ENCODE data around the gene CFAP77. TPM values are rescaled to one million over a fixed set of nuclear protein-coding genes. Genes with fewer than 3 reads are reported as not detected.

Gene CFAP77
- polyA plus RNA-seq, 1 donor from 2014 or later: not detected

DNA sequence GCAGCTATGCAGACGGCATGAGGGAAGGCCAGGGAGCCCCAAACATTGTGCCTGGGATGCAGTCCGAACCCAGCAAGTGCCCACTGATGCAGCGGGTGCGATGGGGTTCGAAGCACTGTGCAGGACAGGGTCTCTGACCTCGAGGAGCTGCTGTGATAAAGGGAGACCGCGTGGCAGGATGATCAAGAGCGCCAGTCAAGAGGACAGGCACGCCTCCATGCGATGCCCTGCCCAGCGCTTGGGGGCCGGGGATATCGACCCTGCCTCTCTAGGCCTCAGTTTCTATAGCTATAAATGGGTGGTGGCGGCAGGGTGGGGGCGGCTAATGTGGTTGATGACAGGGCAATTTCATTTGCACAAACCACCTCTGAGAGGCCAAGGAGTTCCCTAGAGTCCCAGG is 87.7 kb downstream of the CFAP77 start:
- Histone ChIP-seq H3K79me2 (replicated peaks; ENCODE audit: insufficient read depth, low read length) (no peaks in the 10 kb centered on the region), H3K9me2 (ENCODE audit: insufficient read depth, low read length) (no peaks in the 10 kb centered on the region), H3K36me3 (ENCODE audit: insufficient read depth, low read length) (no peaks in the 10 kb centered on the region), H3K9me3 (ENCODE audit: low read length) (peaks cover 11% of the 10 kb centered on the region), H3K27ac (ENCODE audit: low read length) (no peak overlapping the region), H4K20me1 (ENCODE audit: insufficient read depth) (no peaks in the 10 kb centered on the region), H3F3A (ENCODE audit: insufficient read depth, low read length, poor library complexity, severe bottlenecking) (no peaks in the 10 kb centered on the region), H3K27me3 (ENCODE audit: insufficient read depth, low read depth, low read length) (no peaks in the 10 kb centered on the region), H3K4me3 (ENCODE audit: low read length) (no peak overlapping the region), H3K4me2 (ENCODE audit: low read length) (no peak overlapping the region), H2AFZ (ENCODE audit: low read depth, low read length) (no peak overlapping the region), H3K9ac (ENCODE audit: low read length) (no peak overlapping the region)
- no peak for TF ChIP-seq EZH2 (IDR thresholded peaks at IDR 0.05; ENCODE audit: borderline replicate concordance, insufficient read depth, low read length, poor library complexity, severe bottlenecking)
- TF ChIP-seq, protein P1, sequence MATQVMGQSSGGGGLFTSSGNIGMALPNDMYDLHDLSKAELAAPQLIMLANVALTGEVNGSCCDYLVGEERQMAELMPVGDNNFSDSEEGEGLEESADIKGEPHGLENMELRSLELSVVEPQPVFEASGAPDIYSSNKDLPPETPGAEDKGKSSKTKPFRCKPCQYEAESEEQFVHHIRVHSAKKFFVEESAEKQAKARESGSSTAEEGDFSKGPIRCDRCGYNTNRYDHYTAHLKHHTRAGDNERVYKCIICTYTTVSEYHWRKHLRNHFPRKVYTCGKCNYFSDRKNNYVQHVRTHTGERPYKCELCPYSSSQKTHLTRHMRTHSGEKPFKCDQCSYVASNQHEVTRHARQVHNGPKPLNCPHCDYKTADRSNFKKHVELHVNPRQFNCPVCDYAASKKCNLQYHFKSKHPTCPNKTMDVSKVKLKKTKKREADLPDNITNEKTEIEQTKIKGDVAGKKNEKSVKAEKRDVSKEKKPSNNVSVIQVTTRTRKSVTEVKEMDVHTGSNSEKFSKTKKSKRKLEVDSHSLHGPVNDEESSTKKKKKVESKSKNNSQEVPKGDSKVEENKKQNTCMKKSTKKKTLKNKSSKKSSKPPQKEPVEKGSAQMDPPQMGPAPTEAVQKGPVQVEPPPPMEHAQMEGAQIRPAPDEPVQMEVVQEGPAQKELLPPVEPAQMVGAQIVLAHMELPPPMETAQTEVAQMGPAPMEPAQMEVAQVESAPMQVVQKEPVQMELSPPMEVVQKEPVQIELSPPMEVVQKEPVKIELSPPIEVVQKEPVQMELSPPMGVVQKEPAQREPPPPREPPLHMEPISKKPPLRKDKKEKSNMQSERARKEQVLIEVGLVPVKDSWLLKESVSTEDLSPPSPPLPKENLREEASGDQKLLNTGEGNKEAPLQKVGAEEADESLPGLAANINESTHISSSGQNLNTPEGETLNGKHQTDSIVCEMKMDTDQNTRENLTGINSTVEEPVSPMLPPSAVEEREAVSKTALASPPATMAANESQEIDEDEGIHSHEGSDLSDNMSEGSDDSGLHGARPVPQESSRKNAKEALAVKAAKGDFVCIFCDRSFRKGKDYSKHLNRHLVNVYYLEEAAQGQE (IDR thresholded peaks at IDR 0.05; ENCODE audit: borderline replicate concordance): no peak
- no peak for TF ChIP-seq EP300 (conservative IDR thresholded peaks at IDR 0.05; ENCODE audit: poor library complexity, severe bottlenecking)
- no peak for TF ChIP-seq TAF1 (IDR thresholded peaks at IDR 0.05; ENCODE audit: low read depth)
- TF ChIP-seq POLR2AphosphoS5 (IDR thresholded peaks at IDR 0.05): no peak

DNA sequence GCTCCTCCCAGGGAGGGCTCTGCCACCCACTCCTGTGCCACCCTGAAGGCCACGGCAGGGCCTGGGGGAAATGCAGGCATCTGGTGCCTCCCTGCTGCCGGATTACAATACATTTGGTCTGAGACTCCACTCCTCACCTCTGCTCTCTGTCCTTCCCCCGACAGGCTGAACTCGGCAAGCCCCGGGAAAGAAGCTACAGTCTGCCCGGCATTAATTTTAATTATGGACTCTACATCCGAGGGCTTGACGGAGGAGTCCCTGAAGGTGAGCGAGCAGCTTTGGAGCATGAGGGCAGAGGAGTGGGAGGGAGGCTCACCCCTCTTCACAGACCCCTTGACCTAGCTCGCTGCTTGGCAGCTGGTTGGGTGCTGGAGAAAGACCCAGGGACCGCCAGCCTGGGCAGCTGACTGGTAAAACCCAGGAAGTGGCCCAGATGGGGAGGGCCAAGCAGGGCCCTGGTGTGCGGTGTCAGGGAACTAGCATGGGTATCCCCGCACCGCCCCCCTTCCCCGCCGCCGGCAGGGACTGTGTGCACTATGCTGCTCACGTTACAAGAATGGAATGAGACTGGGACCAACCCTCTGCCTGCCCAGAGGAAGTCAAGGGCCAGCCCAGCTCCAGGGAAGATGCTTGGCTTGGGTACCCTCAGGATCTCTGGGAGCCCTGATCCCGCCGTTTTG is 88.7 kb downstream of the CFAP77 start:
- Histone ChIP-seq H3K79me2 (replicated peaks; ENCODE audit: insufficient read depth, low read length) (no peaks in the 10 kb centered on the region), H3K27ac (ENCODE audit: low read length) (no peak overlapping the region), H3K9ac (ENCODE audit: low read length) (no peak overlapping the region), H3K9me2 (ENCODE audit: insufficient read depth, low read length) (no peaks in the 10 kb centered on the region), H3K36me3 (ENCODE audit: insufficient read depth, low read length) (no peaks in the 10 kb centered on the region), H3F3A (ENCODE audit: insufficient read depth, low read length, poor library complexity, severe bottlenecking) (no peaks in the 10 kb centered on the region), H3K4me2 (ENCODE audit: low read length) (no peak overlapping the region), H3K27me3 (ENCODE audit: insufficient read depth, low read depth, low read length) (no peaks in the 10 kb centered on the region), H3K9me3 (ENCODE audit: low read length) (peaks cover 5% of the 10 kb centered on the region), H4K20me1 (ENCODE audit: insufficient read depth) (no peaks in the 10 kb centered on the region), H3K4me3 (ENCODE audit: low read length) (no peak overlapping the region), H2AFZ (ENCODE audit: low read depth, low read length) (no peak overlapping the region)
- TF ChIP-seq EP300 (conservative IDR thresholded peaks at IDR 0.05; ENCODE audit: poor library complexity, severe bottlenecking) (no peak), TAF1 (IDR thresholded peaks at IDR 0.05; ENCODE audit: low read depth) (no peak), EZH2 (IDR thresholded peaks at IDR 0.05; ENCODE audit: borderline replicate concordance, insufficient read depth, low read length, poor library complexity, severe bottlenecking) (no peak), RAD21 (conservative IDR thresholded peaks at IDR 0.05) (no peak), SMC3 (conservative IDR thresholded peaks at IDR 0.05; ENCODE audit: poor library complexity) (no peak), MXI1 (conservative IDR thresholded peaks at IDR 0.05; ENCODE audit: poor library complexity, severe bottlenecking) (no peak), POLR2AphosphoS5 (IDR thresholded peaks at IDR 0.05) (no peak)
- TF ChIP-seq, protein P1 (IDR thresholded peaks at IDR 0.05; ENCODE audit: borderline replicate concordance): no peak
- TF ChIP-seq, protein P2, sequence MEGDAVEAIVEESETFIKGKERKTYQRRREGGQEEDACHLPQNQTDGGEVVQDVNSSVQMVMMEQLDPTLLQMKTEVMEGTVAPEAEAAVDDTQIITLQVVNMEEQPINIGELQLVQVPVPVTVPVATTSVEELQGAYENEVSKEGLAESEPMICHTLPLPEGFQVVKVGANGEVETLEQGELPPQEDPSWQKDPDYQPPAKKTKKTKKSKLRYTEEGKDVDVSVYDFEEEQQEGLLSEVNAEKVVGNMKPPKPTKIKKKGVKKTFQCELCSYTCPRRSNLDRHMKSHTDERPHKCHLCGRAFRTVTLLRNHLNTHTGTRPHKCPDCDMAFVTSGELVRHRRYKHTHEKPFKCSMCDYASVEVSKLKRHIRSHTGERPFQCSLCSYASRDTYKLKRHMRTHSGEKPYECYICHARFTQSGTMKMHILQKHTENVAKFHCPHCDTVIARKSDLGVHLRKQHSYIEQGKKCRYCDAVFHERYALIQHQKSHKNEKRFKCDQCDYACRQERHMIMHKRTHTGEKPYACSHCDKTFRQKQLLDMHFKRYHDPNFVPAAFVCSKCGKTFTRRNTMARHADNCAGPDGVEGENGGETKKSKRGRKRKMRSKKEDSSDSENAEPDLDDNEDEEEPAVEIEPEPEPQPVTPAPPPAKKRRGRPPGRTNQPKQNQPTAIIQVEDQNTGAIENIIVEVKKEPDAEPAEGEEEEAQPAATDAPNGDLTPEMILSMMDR (IDR thresholded peaks at IDR 0.05; ENCODE audit: poor library complexity, severe bottlenecking): no peak
